HG02571 (cell line): ENCODE measurements around the gene CSTF1.

Experiments used
- ATAC-seq: cut with Tn5 transposase; IDR thresholded peaks from one replicate; pipeline ENCODE4 v1.9.1; 2021; ENCODE audit warnings: mild to moderate bottlenecking, moderate library complexity; ENCODE audit not compliant: unreplicated experiment

Gene CSTF1

DNA sequence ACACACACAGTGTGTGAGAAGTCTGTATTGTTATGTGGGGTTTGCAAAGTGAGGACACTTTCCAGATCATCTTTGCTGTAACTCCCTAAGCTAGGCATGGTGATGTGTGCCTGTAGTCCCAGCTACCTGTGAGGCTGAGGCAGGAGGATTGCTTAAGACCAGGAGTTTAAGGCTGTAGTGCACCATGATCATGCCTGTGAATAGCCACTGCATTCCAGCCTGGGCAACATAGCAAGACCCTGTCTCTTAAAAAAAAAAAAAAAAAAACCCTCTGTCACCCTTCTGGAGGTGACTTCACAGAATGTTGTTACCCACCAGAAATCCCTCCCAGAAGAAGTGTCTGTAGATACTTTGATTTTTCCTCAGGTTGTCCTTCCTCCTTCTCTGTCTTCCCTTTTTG, 34.5 kb downstream of the CSTF1 start:
- ATAC-seq: no peak

GRCh38 chr20:56427797-56428196, 35.4 kb downstream of the CSTF1 start:
- ATAC-seq: no peak

DNA sequence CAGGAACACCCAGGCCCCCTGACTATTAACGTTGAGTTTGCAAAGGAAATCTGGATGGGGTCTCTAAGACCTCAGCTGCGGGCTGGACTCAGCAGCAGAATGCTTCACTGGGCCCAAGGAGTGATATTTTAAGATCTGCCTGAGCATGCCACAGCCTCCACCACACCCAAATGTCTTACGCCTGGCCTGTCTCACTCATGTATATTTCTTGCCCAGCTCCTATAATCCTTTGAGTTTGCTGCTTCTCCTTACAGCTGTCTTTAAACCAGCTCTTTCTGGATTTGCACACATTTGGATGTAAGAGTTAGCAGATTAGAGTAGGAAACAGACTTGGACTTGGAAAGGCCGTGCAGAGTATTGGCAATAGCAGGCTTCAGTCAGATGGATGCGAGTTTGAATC, 36.0 kb downstream of the CSTF1 start:
- no peak for ATAC-seq

GRCh38 chr20:56428881-56429280, 36.4 kb downstream of the CSTF1 start:
- ATAC-seq: no peak

DNA sequence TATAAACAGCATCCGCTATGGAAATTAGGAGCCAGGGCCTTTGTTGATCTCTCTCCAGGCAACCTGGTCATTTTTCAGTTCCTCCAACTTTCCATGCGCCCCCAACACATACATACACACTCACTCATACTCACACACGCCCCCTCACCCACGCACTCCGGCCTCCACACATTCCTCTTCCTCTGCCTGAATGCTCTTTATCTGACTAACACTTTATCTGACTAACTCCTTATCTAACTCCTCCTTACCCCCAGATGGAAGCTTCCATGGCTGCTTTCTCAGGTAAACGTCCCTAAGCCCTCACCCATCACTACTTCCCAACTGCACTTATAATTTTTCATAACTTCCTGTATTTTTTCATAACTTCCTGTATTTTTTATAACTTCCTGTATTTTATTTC, 37.1 kb downstream of the CSTF1 start:
- ATAC-seq: no peak

- no peak for ATAC-seq
Observed at GRCh38 chr20:56429941-56430340, 37.5 kb downstream of the CSTF1 start.

DNA sequence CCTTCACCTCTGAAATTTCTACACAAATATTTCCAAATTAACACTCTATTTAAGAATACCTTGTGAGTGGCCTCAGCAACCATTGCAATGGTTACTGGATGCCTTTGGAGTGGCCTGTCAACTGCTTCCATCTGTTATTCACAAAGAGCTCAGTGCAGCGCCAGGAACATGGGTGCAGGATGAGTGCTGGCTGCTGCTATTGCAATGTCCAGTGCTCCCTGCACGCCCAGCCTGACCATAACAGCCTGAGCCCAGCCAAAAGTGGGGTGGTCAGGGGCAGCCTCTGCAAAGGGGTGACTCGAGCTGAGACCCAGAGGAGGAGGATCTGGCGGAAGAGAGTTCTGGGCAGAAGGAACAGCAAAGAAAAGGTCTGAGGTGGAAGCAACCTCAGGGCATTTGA, 38.0 kb downstream of the CSTF1 start:
- ATAC-seq: no peak

DNA sequence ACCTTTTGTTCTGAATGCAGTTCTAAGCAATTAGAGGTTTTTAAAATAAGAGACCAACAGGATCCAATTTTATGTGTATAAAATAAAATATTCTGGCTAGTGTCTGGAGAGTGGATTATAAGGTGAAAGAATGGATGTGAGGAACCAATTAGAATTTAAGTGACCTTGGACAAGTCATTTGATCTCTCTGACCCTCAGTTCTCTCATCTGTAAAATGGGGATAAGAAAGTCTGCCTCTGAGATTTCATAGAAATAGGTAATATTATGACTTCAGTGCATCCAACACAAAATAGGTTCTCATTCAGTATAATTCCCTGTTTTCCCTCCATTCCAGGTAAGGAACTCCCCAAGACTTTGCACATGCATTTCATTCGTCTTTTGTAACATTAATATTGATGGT, 38.5 kb downstream of the CSTF1 start:
- ATAC-seq: no peak

- no peak for ATAC-seq
Observed at GRCh38 chr20:56431471-56431870, 39.0 kb downstream of the CSTF1 start.

DNA sequence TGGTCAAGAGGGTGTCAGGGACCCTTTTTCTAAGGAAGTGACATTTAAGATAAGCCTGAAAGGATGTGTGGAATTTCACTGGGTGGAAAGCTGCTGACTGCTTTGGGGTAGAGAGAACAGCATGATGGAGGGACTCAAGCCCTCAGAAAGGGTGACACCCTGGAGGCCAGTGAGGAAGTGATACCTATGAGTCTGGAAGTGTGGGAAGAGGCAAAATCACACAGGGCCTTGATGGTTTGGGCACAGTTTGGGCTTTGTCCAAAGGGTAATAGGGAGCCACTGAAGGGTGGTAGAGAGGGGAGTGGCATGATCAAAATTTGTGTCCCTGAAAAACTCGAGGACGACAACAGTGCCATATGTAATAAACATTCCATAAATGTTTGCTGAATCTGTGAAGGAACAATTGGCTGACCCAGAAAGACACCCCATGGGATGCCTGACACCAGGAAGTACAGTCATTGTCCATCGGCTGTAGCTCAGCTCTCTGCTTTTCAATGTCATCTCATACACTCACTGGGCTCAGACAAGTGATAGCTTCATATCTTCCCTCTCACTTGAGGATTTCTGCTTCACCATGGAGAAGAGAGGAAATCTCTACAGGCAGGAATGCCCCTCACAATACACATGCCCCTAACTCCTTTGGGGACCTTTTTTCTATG, 40.9 kb downstream of the CSTF1 start:
- no peak for ATAC-seq

DNA sequence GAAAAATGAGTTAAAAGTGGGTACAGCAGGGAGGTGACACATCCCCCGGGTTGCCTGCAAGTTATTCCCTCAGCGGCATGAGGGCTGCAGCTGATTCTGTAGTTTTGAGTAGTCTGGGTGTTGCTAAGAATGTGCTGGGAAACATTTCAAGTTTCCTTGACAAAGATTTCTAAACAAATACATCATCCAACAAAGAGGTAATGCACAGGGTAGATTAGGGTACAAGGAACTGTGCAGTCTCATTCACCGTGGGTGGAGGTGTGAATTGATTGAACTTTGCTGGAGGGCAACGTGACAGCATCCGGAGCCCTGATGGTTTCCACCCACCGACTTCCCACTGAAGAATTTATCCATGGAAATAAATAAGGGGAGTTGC, 41.4 kb downstream of the CSTF1 start:
- ATAC-seq: no peak

GRCh38 chr20:56437196-56437960, 44.9 kb downstream of the CSTF1 start:
- no peak for ATAC-seq

DNA sequence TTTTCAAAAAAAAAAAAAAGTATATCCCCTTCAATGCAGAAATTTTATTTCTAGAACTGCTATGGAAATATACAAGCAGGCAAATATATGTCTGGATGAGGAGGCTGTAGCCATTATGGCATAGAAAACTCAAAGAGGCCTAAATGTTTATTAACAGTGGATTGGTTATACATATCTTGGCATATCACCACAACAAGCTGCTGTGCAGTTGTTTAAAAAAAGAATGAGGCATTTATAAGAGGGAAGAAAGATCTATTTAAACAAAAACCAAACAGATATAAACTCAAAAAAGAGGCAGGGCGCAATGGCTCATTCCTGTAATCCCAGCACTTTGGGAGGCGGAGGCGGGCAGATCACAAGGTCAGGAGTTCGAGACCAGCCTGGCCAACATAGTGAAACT, 45.8 kb downstream of the CSTF1 start:
- no peak for ATAC-seq

GRCh38 chr20:56439771-56440291, 47.4 kb downstream of the CSTF1 start:
- ATAC-seq: no peak

DNA sequence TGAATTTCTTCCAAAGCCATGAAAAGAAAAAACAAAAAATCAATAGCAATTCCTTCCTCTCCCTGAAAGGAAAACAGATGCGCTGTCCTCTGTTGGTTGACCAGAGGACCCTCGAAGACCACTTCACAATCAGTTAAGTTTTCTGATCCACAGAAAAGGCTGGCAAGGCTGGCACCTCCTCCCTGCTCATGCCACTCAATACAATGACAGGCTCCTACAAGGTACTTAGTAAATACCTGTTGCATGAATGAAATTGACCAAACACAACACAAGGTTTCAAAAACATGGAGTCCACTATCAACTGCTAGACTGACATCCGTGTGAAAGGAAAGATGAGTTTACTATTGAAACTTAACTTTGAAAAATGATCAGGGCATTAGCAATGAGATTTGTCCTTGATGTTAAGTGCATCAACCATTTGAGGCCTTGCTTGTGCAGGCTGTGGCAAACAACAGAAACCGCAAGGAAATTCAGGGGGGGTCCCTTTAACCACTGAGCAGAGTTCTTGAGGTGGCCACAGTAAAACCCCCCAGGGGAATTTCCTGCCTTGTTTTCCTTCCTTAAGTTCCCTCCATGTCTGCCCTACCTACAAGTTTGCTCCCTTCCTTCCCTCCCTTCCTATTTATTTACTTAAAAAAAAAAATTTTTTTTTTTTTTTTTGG, 48.0 kb downstream of the CSTF1 start:
- ATAC-seq: no peak

DNA sequence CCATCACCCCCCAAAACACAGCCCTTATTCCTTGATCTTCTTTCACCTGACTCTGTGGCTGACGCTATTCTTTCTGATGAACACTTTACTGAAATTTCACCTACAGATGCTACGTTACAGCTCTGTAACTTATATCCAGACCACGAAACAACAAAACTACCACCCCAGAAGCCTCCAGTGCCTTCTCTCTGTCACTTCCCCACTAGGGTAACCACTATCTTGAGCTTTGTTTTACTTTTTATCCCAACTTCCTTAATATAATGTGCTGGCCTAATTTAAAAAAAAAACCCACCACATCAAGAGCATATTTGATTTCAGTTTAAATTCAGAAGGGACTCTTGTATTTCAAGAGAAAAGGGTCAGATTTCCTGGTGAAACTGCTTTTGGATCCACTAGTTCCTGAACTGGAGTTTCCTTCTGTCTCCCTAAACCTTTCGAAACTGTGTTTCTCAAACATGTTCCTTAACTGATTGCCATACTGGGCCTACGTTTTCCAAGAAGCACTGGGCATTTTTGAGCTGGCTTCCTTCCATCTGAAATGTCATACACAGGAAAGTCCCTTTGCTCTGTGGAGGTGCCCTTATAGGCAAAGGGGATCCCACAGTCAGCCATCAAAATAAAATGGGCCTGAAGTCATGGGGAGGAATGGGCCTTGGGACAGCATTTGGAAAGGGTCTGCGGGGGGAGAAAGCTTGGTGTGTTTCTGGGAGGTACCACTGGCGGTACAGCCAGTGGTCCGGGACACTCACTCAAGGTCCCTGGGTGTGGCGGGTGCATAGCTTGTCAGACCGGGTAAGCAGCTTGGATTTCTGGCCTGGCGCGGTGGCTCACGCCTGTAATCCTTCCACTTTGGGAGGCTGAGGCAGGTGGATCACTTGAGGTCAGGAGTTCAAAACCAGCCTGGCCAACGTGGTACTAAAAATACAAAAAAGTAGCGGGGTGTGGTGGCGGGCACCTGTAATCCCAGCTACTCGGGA, 50.2 kb downstream of the CSTF1 start:
- no peak for ATAC-seq

GRCh38 chr20:56443654-56444540, 51.5 kb downstream of the CSTF1 start:
- no peak for ATAC-seq

- ATAC-seq: no peak
Observed at GRCh38 chr20:56445130-56445529, 52.7 kb downstream of the CSTF1 start.

GRCh38 chr20:56445540-56445939, 53.1 kb downstream of the CSTF1 start:
- no peak for ATAC-seq

DNA sequence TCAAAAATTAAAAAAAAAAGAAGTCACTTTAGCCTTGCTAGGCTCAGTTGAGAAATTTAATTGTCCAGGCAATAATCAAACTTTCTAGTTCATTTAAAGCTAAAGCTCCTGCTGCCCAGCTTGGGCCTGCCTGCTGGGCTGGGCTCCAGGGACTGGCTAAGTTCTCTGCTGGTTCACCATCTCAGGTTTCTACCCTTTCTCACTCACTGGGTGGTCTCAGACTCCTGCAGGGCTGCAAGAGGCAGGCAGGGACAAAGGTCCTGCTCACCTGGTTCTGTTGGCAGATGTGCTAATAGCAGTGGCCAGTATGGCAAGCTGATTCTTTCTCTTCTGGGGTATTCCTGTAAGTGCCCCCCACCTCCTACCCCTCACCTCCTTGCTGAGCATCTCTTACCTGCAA, 54.8 kb downstream of the CSTF1 start:
- no peak for ATAC-seq
